Measurements from ENCODE around the gene ARHGAP6.
"Not testable (repeated sequence)": the region's sequence is repeated elsewhere in the genome, so short reads cannot be mapped to it uniquely, and the experiment has no call there.

DNA sequence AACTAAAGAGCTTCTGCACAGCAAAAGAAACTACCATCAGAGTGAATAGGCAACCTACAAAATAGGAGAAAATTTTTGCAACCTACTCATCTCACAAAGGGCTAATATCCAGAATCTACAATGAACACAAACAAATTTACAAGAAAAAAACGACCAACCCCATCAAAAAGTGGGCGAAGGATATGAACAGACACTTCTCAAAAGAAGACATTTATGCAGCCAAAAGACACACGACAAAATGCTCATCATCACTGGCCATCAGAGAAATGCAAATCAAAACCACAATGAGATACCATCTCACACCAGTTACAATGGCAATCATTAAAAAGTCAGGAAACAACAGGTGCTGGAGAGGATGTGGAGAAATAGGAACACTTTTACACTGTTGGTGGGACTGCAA lies 304.1 kb downstream of the ARHGAP6 start:
- TF ChIP-seq CTCF (conservative IDR thresholded peaks at IDR 0.05 in 1 of 2, IDR thresholded peaks at IDR 0.05 in 1 of 2; ENCODE audit: extremely low read depth in 1 of 2, insufficient read depth in 1 of 2, low read depth in 1 of 2, low read length in 2 of 2); EZH2 (IDR thresholded peaks at IDR 0.05; ENCODE audit: borderline replicate concordance, low read length): not testable (repeated sequence)

Data from mammary epithelial cell (primary cell).